HCT116 (cell line): ENCODE data around the gene TEX2. TPM values are rescaled to one million over a fixed set of nuclear protein-coding genes. Genes with fewer than 3 reads are reported as not detected.

ENCODE experiments used
- ATAC-seq: fragments of 200-7000 bp; cut with Tn5 transposase; 2 replicates; pipeline ENCODE4 v1.9.1; 2020; ENCODE audit warnings: mild to moderate bottlenecking, moderate library complexity
- BruUV-seq: library from RNA; stranded (reverse); fragments of 400-500 nt; replicated peaks from 2 replicates; lab custom pipeline; 2021; lab: Mats Ljungman, UMichigan
- CTCF ChIA-PET: fragments of 300-600 bp; sonication (Branson Sonifier 250); formaldehyde crosslinking; loops from one replicate; lab custom pipeline; 2021; ENCODE audit warnings: antibody characterized with exemption; lab: Charles Lee
- POLR2A ChIA-PET: fragments of 300-600, 350-600 bp; sonication (Branson Sonifier 250); formaldehyde crosslinking; loops from one replicate; lab custom pipeline; 2021; ENCODE audit warnings: antibody characterized with exemption; lab: Charles Lee
- RAD21 ChIA-PET, 2 experiments: fragments of 300-600 bp; sonication (Branson Sonifier 250); formaldehyde crosslinking; loops; one replicate each; lab custom pipeline; 2023; ENCODE audit warnings: low total read pairs in 2 of 2; ENCODE audit not compliant: uncharacterized antibody in 2 of 2, unreplicated experiment in 2 of 2, low non-redundant PET in 1 of 2; lab: Charles Lee
- DNase-seq: peaks from one replicate; pipeline ENCODE4 v3.0.0-alpha.2; 2010; ENCODE audit warnings: low read depth, low spot score
- H2AFZ ChIP-seq: fragments of 200-600 bp; shearing (Covaris generic), sonication (generic); 2 replicates; pipeline ENCODE4 v1.6.1; 2017; ENCODE audit warnings: low read depth, mixed run types, mixed read lengths, antibody characterized with exemption, low read length; ENCODE audit not compliant: poor library complexity, severe bottlenecking
- H3K27ac ChIP-seq: 2 replicates; pipeline ENCODE4 v1.5.1; 2012; ENCODE audit warnings: low read depth, low read length
- H3K27me3 ChIP-seq: fragments of 200-600 bp; sonication (generic); 2 replicates; pipeline ENCODE4 v1.6.1; 2016; ENCODE audit warnings: mixed run types, low read length, mixed read lengths; ENCODE audit not compliant: insufficient read depth
- H3K36me3 ChIP-seq, 2 experiments: fragments of 200-500 bp in 1 of 2; fragments of 200-600 bp in 1 of 2; sonication (Bioruptor generic) in 1 of 2; sonication (generic) in 1 of 2; 2 replicates each; pipeline versions ENCODE4 v1.5.1 to v1.6.1; 2014 to 2016; ENCODE audit warnings: low read length in 2 of 2, inconsistent platforms in 1 of 2, mixed read lengths in 1 of 2, mixed run types in 1 of 2; ENCODE audit not compliant: insufficient read depth in 2 of 2, control insufficient read depth in 1 of 2
- H3K4me1 ChIP-seq, 2 experiments: fragments of 200-600 bp in 1 of 2; sonication (generic) in 1 of 2; 2 replicates each; pipeline versions ENCODE4 v1.5.1 to v1.6.1; 2012 to 2017; ENCODE audit warnings: low read length in 2 of 2, inconsistent platforms in 1 of 2, mild to moderate bottlenecking in 1 of 2, mixed read lengths in 1 of 2, mixed run types in 1 of 2, moderate library complexity in 1 of 2; ENCODE audit not compliant: insufficient read depth in 2 of 2, control insufficient read depth in 1 of 2
- H3K4me2 ChIP-seq: fragments of 200-600 bp; sonication (generic); 2 replicates; pipeline ENCODE4 v1.6.1; 2017; ENCODE audit warnings: mixed run types, low read length, mixed read lengths
- H3K4me3 ChIP-seq, 2 experiments: fragments of 200-600 bp in 1 of 2; sonication (generic) in 1 of 2; replicated peaks in 1 of 2; 2 replicates each; pipeline ENCODE4 v1.5.1; 2011 to 2016; ENCODE audit warnings: low read length in 2 of 2, control low read depth in 1 of 2, low read depth in 1 of 2, mild to moderate bottlenecking in 1 of 2, mixed read lengths in 1 of 2, mixed run types in 1 of 2
- H3K79me2 ChIP-seq: fragments of 200-600 bp; sonication (generic); 2 replicates; pipeline ENCODE4 v1.6.1; 2017; ENCODE audit warnings: mild to moderate bottlenecking, mixed run types, low read length, moderate library complexity, mixed read lengths; ENCODE audit not compliant: insufficient read depth
- H3K9ac ChIP-seq: fragments of 200-600 bp; sonication (generic); 2 replicates; pipeline ENCODE4 v1.6.1; 2016; ENCODE audit warnings: low read length, mixed read lengths
- H3K9me2 ChIP-seq: fragments of 200-600 bp; sonication (generic), shearing (Covaris generic); 2 replicates; pipeline ENCODE4 v1.6.1; 2017; ENCODE audit warnings: mixed run types, mild to moderate bottlenecking, moderate library complexity; ENCODE audit not compliant: insufficient read depth
- H3K9me3 ChIP-seq, 2 experiments: fragments of 200-500 bp in 1 of 2; fragments of 200-600 bp in 1 of 2; sonication (Bioruptor generic) in 1 of 2; sonication (generic) in 1 of 2; 2 replicates each; pipeline ENCODE4 v1.6.1; 2014 to 2017; ENCODE audit warnings: low read length in 2 of 2, mixed read lengths in 2 of 2, inconsistent platforms in 1 of 2, low read depth in 1 of 2, mild to moderate bottlenecking in 1 of 2, mixed run types in 1 of 2, moderate library complexity in 1 of 2; ENCODE audit not compliant: control insufficient read depth in 1 of 2, insufficient read depth in 1 of 2
- H4K20me1 ChIP-seq: fragments of 200-600 bp; sonication (generic), shearing (Covaris generic); 2 replicates; pipeline ENCODE4 v1.6.1; 2017; ENCODE audit warnings: mixed run types, mild to moderate bottlenecking, moderate library complexity; ENCODE audit not compliant: insufficient read depth
- EZH2phosphoT487 ChIP-seq: fragments of 200-600 bp; IDR thresholded peaks from 2 replicates; pipeline ENCODE4 v1.6.1; 2018; ENCODE audit warnings: antibody characterized with exemption, borderline replicate concordance
- FOSL1 ChIP-seq: IDR thresholded peaks from 2 replicates; pipeline ENCODE4 v1.6.1; 2012; ENCODE audit warnings: low read depth
- POLR2A ChIP-seq: IDR thresholded peaks from 2 replicates; pipeline ENCODE4 v1.7.0; 2011; ENCODE audit warnings: borderline replicate concordance; ENCODE audit not compliant: insufficient read depth, insufficient read length; ENCODE audit errors: extremely low read depth
- POLR2AphosphoS5 ChIP-seq: IDR thresholded peaks from 2 replicates; pipeline ENCODE4 v1.6.1; 2011; ENCODE audit warnings: mild to moderate bottlenecking, low read depth, low read length, moderate library complexity
- SRF ChIP-seq: IDR thresholded peaks from 2 replicates; pipeline ENCODE4 v1.6.1; 2012; ENCODE audit warnings: low read depth
- TCF7L2 ChIP-seq: IDR thresholded peaks from 2 replicates; pipeline ENCODE4 v1.7.0; 2011; ENCODE audit warnings: borderline replicate concordance, inconsistent platforms; ENCODE audit not compliant: insufficient read depth, insufficient read length; ENCODE audit errors: extremely low read depth
- YY1 ChIP-seq: IDR thresholded peaks from 2 replicates; pipeline ENCODE4 v1.6.1; 2011; ENCODE audit warnings: low read length, low read depth, moderate library complexity, mild to moderate bottlenecking; ENCODE audit not compliant: insufficient replicate concordance; ENCODE audit errors: extremely low read depth
- ZNF274 ChIP-seq: fragments of 200-500 bp; sonication (Bioruptor generic); IDR thresholded peaks from 2 replicates; pipeline ENCODE4 v1.6.1; 2014; ENCODE audit warnings: mild to moderate bottlenecking, low read depth, low read length, inconsistent platforms
- intact Hi-C: fragments of 100-400 bp; cut with micrococcal nuclease; formaldehyde crosslinking; loops from 2 replicates; pipeline ENCODE4 v1.10.0; 2022
- total RNA-seq: library from RNA; stranded (reverse); gene quantifications from one replicate; pipeline ENCODE4 v1.2.1, GENCODE V29; 2021; ENCODE audit not compliant: unreplicated experiment
- TF ChIP-seq, protein P1 (sequence below): IDR thresholded peaks from 2 replicates; pipeline ENCODE4 v1.6.1; 2012
- TF ChIP-seq, protein P2 (sequence below), 3 experiments: fragments of 200-600 bp in 1 of 3; sonication (generic) in 1 of 3; IDR thresholded peaks in 2 of 3; conservative IDR thresholded peaks in 1 of 3; 2 replicates each; pipeline ENCODE4 v1.5.1; 2012 to 2017; ENCODE audit warnings: low read depth in 2 of 3, low read length in 2 of 3, antibody characterized with exemption in 1 of 3, borderline replicate concordance in 1 of 3, control low read depth in 1 of 3, mild to moderate bottlenecking in 1 of 3, mixed read lengths in 1 of 3, mixed run types in 1 of 3, moderate library complexity in 1 of 3; ENCODE audit not compliant: insufficient read depth in 1 of 3
- TF ChIP-seq, protein P3 (sequence below): IDR thresholded peaks from 2 replicates; pipeline ENCODE4 v1.6.1; 2012; ENCODE audit warnings: low read depth
- TF ChIP-seq, protein P4 (sequence below): IDR thresholded peaks from 2 replicates; pipeline ENCODE4 v1.6.1; 2012

The TEX2 gene
- total RNA-seq, 1 experiment from 2014 or later, result 24.6 TPM

DNA sequence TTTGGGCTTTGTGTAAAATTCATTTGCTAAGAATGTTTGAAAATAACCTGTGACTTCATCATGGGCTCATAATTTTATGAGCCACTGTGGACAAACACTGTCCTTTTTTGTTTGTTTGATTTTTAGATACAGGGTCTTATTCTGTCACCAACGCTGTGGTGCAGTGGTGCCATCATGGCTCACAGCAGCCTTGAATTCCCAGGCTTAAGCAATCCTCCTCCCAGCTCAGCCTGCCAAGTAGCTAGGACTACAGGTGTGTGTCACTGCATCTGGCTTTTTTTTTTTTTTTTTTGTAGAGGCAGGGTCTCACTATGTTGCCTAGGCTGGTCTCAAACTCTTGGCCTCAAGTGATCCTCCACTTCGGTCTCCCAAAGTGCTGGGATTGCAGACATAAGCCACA lies 8.3 kb downstream of the TEX2 start:
- no peaks in the 10 kb centered on the region for H3K9me3 ChIP-seq
- H3K9ac ChIP-seq, result no peak overlapping the region
- ChIA-PET CTCF (interaction anchor here (1.7 kb wide), 1 partner anchor 18 kb away, joined by 5 read pairs; no protein-coding TSS in a partner anchor), POLR2A (no interaction called here), RAD21 (no interaction called here)
- H3K79me2 ChIP-seq, result peaks cover 75% of the 10 kb centered on the region
- TF ChIP-seq YY1, result no peak
- TF ChIP-seq EZH2phosphoT487, result no peak
- no peaks in the 10 kb centered on the region for H4K20me1 ChIP-seq
- no peak overlapping the region for H2AFZ ChIP-seq
- H3K4me1 ChIP-seq, result no peaks in the 10 kb centered on the region
- ATAC-seq, result no peak
- H3K4me3 ChIP-seq, result no peak overlapping the region
- no TSS peak for BruUV-seq
- no peak overlapping the region for H3K4me2 ChIP-seq
- DNase-seq, result no peak
- H3K27ac ChIP-seq, result no peak overlapping the region
- H3K9me2 ChIP-seq, result no peaks in the 10 kb centered on the region
- H3K36me3 ChIP-seq, result no peaks in the 10 kb centered on the region
- intact Hi-C loops, result no loop called here
- no peaks in the 10 kb centered on the region for H3K27me3 ChIP-seq

DNA sequence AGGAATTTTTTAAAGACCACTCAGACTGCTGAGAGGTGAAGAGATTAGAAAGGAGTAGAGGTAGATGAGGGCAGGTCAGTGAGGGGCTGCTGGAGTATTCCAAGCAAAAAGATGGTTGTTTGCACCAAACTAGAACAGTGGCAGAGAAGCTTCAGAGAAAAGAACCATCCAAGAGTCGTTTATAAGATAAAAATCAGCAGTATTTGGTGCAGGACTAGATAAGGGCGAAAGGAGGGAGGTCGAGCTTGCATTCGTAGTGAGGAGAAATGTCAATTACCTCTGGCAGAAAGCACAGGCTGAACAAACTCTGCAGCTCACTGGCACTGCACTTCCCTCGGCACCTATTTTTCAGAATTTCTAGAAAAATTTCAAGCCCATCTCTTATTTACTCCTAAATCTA lies 9.6 kb downstream of the TEX2 start:
- no TSS peak for BruUV-seq
- Histone ChIP-seq H3K4me1 (no peaks in the 10 kb centered on the region), H3K9ac (no peak overlapping the region), H3K9me2 (no peaks in the 10 kb centered on the region), H3K27ac (no peak overlapping the region), H4K20me1 (no peaks in the 10 kb centered on the region), H3K9me3 (no peaks in the 10 kb centered on the region), H3K79me2 (peaks cover 72% of the 10 kb centered on the region), H3K4me2 (no peak overlapping the region), H3K4me3 (no peak overlapping the region), H3K27me3 (no peaks in the 10 kb centered on the region), H2AFZ (no peak overlapping the region), H3K36me3 (no peaks in the 10 kb centered on the region)
- ChIA-PET POLR2A (no interaction called here), RAD21 (no interaction called here), CTCF (interaction anchor here (1.7 kb wide), 1 partner anchor 17 kb away, joined by 5 read pairs; no protein-coding TSS in a partner anchor)
- intact Hi-C loops, result no loop called here
- ATAC-seq (no peak), DNase-seq (no peak)
- TF ChIP-seq, protein P1, sequence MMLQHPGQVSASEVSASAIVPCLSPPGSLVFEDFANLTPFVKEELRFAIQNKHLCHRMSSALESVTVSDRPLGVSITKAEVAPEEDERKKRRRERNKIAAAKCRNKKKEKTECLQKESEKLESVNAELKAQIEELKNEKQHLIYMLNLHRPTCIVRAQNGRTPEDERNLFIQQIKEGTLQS, result no peak
- TF ChIP-seq ZNF274, result no peak
- no peak for TF ChIP-seq POLR2A
- TF ChIP-seq, protein P2, sequence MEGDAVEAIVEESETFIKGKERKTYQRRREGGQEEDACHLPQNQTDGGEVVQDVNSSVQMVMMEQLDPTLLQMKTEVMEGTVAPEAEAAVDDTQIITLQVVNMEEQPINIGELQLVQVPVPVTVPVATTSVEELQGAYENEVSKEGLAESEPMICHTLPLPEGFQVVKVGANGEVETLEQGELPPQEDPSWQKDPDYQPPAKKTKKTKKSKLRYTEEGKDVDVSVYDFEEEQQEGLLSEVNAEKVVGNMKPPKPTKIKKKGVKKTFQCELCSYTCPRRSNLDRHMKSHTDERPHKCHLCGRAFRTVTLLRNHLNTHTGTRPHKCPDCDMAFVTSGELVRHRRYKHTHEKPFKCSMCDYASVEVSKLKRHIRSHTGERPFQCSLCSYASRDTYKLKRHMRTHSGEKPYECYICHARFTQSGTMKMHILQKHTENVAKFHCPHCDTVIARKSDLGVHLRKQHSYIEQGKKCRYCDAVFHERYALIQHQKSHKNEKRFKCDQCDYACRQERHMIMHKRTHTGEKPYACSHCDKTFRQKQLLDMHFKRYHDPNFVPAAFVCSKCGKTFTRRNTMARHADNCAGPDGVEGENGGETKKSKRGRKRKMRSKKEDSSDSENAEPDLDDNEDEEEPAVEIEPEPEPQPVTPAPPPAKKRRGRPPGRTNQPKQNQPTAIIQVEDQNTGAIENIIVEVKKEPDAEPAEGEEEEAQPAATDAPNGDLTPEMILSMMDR (IDR thresholded peaks at IDR 0.05 in 2 of 3, conservative IDR thresholded peaks at IDR 0.05 in 1 of 3; ENCODE audit: borderline replicate concordance in 1 of 3, insufficient read depth in 1 of 3, low read depth in 2 of 3, low read length in 2 of 3), result no peak
- no peak for TF ChIP-seq TCF7L2
- no peak for TF ChIP-seq SRF
- TF ChIP-seq, protein P3, sequence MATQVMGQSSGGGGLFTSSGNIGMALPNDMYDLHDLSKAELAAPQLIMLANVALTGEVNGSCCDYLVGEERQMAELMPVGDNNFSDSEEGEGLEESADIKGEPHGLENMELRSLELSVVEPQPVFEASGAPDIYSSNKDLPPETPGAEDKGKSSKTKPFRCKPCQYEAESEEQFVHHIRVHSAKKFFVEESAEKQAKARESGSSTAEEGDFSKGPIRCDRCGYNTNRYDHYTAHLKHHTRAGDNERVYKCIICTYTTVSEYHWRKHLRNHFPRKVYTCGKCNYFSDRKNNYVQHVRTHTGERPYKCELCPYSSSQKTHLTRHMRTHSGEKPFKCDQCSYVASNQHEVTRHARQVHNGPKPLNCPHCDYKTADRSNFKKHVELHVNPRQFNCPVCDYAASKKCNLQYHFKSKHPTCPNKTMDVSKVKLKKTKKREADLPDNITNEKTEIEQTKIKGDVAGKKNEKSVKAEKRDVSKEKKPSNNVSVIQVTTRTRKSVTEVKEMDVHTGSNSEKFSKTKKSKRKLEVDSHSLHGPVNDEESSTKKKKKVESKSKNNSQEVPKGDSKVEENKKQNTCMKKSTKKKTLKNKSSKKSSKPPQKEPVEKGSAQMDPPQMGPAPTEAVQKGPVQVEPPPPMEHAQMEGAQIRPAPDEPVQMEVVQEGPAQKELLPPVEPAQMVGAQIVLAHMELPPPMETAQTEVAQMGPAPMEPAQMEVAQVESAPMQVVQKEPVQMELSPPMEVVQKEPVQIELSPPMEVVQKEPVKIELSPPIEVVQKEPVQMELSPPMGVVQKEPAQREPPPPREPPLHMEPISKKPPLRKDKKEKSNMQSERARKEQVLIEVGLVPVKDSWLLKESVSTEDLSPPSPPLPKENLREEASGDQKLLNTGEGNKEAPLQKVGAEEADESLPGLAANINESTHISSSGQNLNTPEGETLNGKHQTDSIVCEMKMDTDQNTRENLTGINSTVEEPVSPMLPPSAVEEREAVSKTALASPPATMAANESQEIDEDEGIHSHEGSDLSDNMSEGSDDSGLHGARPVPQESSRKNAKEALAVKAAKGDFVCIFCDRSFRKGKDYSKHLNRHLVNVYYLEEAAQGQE, result no peak
- TF ChIP-seq FOSL1, result no peak
- TF ChIP-seq, protein P4, sequence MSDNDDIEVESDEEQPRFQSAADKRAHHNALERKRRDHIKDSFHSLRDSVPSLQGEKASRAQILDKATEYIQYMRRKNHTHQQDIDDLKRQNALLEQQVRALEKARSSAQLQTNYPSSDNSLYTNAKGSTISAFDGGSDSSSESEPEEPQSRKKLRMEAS, result no peak
- no peak for TF ChIP-seq POLR2AphosphoS5
